Measurements from ENCODE around the gene GJA10. TPM values are rescaled to one million over a fixed set of nuclear protein-coding genes. Genes with fewer than 3 reads are reported as not detected.

GJA10 gene
- total RNA-seq, 1 donor from 2014 or later: not detected

DNA sequence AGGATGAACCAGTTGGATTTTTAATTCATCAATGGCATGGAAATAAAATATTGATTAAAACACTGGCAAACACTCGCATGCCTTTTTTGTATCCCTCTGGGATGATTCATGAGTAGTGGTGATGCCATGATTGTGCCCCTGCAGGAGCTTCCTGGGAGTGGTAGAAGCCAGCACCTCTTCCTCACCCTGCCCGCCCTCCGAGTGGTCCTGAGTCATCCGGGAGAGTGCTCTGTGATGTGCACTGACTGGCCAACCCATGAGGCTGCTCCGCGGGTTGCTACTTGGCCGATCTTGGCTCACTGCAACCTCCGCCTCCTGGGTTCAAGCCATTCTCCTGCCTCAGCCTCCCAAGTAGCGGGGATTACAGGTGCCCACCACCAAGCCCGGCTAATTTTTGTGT is 27.4 kb downstream of the GJA10 start:
- no peak for ATAC-seq
- DNase-seq: no peak
- no peaks in the 10 kb centered on the region for H3K9me3 ChIP-seq
- no peaks in the 10 kb centered on the region for H3K4me1 ChIP-seq
- H3K36me3 ChIP-seq: no peaks in the 10 kb centered on the region
- TF ChIP-seq, protein P1, sequence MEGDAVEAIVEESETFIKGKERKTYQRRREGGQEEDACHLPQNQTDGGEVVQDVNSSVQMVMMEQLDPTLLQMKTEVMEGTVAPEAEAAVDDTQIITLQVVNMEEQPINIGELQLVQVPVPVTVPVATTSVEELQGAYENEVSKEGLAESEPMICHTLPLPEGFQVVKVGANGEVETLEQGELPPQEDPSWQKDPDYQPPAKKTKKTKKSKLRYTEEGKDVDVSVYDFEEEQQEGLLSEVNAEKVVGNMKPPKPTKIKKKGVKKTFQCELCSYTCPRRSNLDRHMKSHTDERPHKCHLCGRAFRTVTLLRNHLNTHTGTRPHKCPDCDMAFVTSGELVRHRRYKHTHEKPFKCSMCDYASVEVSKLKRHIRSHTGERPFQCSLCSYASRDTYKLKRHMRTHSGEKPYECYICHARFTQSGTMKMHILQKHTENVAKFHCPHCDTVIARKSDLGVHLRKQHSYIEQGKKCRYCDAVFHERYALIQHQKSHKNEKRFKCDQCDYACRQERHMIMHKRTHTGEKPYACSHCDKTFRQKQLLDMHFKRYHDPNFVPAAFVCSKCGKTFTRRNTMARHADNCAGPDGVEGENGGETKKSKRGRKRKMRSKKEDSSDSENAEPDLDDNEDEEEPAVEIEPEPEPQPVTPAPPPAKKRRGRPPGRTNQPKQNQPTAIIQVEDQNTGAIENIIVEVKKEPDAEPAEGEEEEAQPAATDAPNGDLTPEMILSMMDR (IDR thresholded peaks at IDR 0.05): no peak
- no peak overlapping the region for H3K27ac ChIP-seq
- peaks cover 5% of the 10 kb centered on the region for H3K27me3 ChIP-seq
- intact Hi-C loops (cut with DNase I): no loop called here
- H3K4me3 ChIP-seq: no peak overlapping the region

DNA sequence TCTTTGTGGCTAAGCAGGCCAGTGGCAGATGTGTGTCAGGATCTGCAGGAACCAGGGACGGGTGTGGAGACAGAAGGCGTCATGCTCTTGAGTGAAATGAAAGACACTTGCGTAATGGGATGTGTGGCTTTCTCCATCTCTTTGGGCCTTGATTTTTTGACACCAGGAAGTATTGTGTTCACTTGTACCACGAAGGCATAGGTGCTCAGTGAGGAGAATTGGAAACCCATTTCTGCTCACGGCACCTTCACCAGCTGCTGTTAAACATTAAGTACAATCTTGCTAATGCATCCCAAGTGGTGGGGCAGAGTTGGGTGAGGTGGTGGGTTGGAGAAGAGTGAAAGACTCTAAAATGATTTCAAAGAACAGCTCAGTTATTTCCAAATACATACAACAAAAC is 30.0 kb downstream of the GJA10 start:
- no peak for DNase-seq
- TF ChIP-seq, protein P1 (IDR thresholded peaks at IDR 0.05): no peak
- ATAC-seq: no peak
- Histone ChIP-seq H3K36me3 (no peaks in the 10 kb centered on the region), H3K9me3 (no peaks in the 10 kb centered on the region), H3K4me1 (no peaks in the 10 kb centered on the region), H3K4me3 (no peak overlapping the region), H3K27ac (no peak overlapping the region), H3K27me3 (peaks cover 5% of the 10 kb centered on the region)
- intact Hi-C loops (cut with DNase I): no loop called here

DNA sequence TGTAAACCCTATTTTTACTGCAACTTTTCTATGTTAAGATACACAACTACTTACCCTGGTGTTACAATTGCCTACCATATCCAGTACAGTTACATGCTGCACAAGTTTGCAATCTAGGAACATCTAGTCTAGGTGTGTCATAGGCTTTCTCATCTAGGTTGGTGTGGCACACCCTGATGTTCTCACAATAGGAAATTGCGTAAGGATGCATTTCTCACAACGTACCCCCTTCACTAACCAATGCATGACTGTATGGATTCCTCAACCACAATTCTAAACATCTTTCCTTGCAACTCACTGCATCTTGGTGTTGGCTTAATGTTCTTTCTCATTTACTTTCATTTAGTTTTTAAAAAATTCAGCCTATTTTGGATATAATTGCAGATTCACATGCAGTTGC is 31.6 kb downstream of the GJA10 start:
- Histone ChIP-seq H3K9me3 (no peaks in the 10 kb centered on the region), H3K27ac (no peak overlapping the region), H3K36me3 (no peaks in the 10 kb centered on the region), H3K4me1 (no peaks in the 10 kb centered on the region), H3K27me3 (peaks cover 5% of the 10 kb centered on the region), H3K4me3 (no peak overlapping the region)
- TF ChIP-seq, protein P1 (IDR thresholded peaks at IDR 0.05): no peak
- DNase-seq (no peak), ATAC-seq (no peak)
- intact Hi-C loops (cut with DNase I): no loop called here

DNA sequence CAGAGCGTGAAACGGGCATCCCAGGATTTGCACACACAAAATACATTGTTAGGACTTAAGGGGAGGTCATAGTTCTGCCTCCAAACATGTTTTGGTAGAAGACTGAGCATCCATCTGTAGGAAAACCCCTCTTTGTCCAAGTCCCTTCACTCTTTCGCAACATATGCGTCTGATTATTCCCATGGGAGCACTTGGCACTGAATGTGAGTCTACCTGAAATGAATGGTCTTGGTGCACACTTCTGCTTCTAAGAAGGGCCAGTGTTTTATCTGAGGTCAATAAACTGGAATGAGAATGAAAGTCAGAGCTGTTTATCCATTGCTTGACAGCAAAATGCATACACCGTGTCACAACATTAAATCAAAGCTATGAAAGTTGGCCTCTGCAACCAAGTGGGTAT is 33.0 kb downstream of the GJA10 start:
- ATAC-seq: no peak
- no peak for DNase-seq
- Histone ChIP-seq H3K4me3 (no peak overlapping the region), H3K27me3 (peaks cover under 1% of the 10 kb centered on the region), H3K36me3 (no peaks in the 10 kb centered on the region), H3K4me1 (no peaks in the 10 kb centered on the region), H3K27ac (no peak overlapping the region), H3K9me3 (no peaks in the 10 kb centered on the region)
- intact Hi-C loops (cut with DNase I): no loop called here
- TF ChIP-seq, protein P1 (IDR thresholded peaks at IDR 0.05): no peak

DNA sequence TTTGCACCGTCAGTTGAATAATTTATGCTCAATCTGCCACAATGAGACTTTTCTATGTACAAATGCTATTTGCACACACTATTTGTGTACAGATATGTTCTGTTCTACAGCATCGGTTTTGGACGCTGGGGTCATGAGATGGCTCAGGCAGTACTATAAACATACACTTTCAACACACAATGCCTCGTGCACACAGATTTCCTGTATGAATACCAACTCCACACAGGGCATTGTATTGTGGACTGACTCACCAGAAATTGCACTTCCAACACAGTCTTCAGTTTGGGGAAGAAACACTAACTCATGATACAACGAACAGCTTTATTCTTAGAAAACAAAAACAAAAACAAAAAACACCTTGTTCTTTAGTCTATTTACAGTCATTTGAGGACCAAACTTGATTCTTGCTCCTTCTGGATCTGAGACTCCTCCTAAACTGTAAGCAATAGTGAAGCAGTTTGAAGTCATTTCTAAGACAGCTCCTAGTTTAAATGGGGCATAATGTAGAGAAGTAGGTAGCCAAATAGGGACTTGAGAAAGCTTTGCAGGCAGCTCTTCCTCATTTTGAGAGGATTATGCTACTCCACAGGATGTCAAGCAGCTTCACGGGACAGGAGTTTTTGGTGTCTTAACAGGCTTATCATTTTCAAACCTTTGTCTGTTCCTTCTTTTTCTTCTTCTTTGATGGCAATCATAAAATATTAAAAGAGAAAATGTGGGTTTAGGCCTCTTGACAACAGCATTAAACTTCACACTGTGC is 33.7 kb downstream of the GJA10 start:
- intact Hi-C loops (cut with DNase I): no loop called here
- Histone ChIP-seq H3K27ac (no peak overlapping the region), H3K36me3 (no peaks in the 10 kb centered on the region), H3K9me3 (no peaks in the 10 kb centered on the region), H3K4me1 (no peaks in the 10 kb centered on the region), H3K4me3 (no peak overlapping the region), H3K27me3 (no peaks in the 10 kb centered on the region)
- TF ChIP-seq, protein P1 (IDR thresholded peaks at IDR 0.05): no peak
- ATAC-seq (peak; percentile 55), DNase-seq (no peak)

Data from upper lobe of right lung (tissue), 1 donor.